ENCODE results near the gene NLGN1.
"Not testable (repeated sequence)": the region's sequence is repeated elsewhere in the genome, so short reads cannot be mapped to it uniquely, and the experiment has no call there.

NLGN1 gene

GRCh38 chr3:173430576-173430975 is 33.0 kb downstream of the NLGN1 start:
- no peak for DNase-seq

DNA sequence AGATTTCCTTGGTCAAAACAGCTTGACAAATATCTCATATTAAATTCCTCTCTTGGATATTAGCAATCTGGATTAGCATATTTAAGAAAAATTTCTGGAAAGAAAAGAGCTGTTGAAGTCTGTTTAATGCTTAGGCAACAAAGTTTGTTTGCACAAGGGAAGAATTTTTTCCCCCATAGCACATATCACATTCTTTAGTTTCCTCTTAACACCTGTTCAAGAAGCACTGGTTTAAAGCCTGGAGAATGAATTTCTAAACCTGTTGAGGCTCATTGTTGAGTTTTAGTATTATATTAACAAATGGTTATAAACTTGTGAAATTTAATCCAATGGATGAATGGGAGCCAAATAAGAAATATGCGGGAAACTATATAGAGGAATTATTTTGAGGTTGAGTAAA is 41.5 kb downstream of the NLGN1 start:
- no peak for DNase-seq

- no peak for DNase-seq
Measured at GRCh38 chr3:173440514-173440913, 43.0 kb downstream of the NLGN1 start.

GRCh38 chr3:173451561-173451960 is 54.0 kb downstream of the NLGN1 start:
- not testable (repeated sequence) for DNase-seq

DNA sequence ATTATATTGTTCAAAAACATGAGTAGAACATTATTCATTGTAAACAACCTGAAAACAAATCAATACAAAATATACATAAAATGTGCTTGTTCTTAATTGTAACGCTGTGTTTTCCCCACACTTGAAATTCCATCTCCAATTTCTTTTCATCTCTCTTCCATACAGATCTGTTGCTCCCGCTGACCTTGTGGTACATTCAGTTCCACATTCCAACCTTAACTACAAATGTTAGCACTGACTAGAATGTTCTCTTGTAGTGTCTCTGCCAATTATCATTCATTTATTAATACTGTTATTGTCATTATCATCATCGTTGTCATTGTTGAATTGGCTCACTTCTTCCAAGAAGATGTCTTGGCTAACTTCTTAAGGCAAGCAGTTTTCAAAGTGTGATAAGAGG is 65.7 kb downstream of the NLGN1 start:
- no peak for DNase-seq

DNA sequence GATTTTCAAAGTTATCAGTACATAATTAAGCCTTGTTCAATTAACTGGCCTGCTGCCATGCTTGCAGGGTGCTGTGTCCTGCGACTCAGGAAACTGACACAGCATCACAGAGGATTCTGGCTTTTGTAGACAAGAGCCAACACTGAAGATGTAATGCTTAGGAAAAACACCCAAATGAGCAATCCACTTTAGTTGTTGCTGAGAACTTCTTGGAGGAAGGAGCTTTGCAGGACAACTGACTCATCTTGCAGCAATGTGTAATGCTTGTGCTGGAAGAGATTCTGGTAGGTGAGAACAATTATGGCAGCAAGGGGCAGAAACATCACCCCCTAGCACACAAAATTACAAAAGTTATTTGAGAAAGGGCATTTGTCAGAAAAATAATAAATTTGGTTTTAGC is 67.6 kb downstream of the NLGN1 start:
- DNase-seq = no peak

DNA sequence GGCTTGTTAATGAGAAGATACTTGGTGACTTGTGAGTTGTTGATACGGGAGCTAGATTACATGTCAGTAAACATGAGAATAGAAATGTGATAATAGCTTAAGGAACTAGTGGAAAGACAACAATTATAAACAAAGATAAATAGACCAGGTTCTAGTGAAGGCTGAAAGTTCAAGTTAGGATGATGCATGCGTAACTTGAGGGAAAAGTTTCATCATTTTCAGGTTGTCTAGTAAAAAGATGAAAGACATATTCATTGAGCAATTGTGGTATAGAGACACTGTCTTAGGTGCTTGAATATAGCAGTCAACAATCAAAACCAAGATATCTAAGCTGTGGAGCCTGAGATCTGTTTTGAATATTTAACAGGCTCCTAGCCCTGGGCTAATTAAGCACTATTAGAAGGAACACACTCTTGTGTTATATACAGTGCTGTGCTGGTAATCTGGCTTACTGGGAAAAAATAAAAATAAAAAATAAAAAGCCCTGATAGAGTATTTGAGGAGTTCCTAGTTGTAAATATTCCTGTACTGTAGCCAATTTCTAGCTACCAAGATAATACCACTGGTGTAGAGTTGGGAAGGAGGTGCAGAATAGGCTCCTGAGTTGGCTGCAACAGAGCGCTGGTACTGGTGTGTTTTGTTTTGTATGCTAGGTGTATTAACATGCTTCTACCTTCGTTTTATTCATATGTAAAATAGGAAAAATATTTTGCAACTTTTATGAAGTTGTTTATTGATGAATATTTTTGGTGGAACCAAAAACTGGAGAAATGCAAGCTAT is 68.5 kb downstream of the NLGN1 start:
- no peak for DNase-seq

- no peak for DNase-seq
Measured at GRCh38 chr3:173467501-173467900, 70.0 kb downstream of the NLGN1 start.

- no peak for DNase-seq
Measured at GRCh38 chr3:173473237-173473636, 75.7 kb downstream of the NLGN1 start.

DNA sequence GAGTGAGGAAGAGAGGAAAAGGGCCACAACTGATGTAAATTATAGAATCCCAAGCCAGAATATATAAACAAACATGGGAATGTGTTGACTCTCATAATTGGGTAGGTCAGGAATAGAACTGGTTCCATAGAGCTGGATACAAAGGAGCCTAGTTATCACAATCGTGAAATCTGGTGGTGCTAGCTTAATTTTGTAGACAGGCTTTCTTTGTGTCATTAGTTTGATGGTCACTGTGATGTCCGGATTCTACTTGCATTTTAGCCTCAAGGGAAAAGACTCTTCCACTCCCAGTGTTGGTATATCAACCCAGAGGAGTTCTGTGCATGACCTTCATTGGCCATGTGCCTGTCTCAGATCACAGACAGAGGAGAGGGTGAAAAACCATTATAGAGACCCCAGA is 81.8 kb downstream of the NLGN1 start:
- DNase-seq = no peak

DNA sequence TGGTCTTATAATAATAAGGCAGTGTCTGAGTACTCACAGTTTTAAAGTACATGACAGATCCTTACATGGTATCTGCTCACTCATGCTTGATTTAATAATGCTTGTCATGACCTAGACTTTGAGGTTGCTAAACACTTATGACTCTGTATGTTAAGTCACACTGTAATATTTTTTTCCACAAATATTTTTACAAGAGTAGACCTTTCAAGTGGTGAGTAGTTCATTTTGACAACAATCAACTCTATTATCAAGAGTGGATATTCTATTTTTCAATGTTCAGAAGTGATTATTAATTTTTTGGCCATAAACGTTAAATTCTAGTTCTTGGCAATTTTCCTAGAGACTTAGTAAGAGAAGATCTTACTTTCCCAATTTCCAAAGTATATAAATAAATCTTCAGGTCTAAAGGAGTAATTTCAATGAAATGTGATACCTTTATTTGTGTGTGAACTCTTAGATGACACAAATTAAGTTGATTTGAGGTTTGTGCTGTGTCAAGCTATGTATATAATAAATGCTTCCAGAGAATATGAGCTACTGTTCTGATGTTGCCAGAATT is 104.5 kb downstream of the NLGN1 start:
- no peak for DNase-seq

- no peak for DNase-seq
Measured at GRCh38 chr3:173502983-173503568, 105.5 kb downstream of the NLGN1 start.

GRCh38 chr3:173510565-173510964 is 113.0 kb downstream of the NLGN1 start:
- no peak for DNase-seq

GRCh38 chr3:173513123-173513522 is 115.6 kb downstream of the NLGN1 start:
- no peak for DNase-seq

DNA sequence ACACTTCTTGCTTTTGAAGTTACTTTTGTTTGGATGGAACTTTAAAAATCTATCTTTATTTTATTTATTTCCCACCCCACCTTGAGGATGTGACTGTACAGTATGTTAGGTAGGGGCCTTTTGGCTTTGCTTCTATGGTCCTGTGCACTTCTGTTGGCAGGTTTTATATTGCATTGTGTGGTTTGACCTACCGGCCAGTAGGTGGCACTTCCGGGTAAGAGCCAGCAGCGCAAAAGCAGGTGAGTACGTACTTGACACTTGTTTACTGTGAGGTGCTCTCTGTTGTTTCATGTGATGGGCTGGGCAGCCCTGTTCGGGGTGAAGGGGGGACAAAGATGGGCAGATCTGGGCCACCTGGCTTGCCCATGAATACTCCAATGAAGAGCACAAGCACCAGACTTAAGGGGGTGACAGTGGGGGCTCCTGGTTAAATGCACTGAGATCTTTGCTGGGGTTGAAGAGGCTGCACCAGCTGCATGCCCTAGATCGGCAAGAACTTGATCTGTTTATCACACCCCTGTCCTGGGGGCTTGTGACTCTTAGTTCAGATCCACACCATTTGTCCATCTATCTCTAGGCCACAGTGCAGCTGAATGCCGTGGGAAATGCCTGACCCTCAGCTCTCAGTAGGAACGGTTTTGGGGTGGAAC is 131.6 kb downstream of the NLGN1 start:
- no peak for DNase-seq

DNA sequence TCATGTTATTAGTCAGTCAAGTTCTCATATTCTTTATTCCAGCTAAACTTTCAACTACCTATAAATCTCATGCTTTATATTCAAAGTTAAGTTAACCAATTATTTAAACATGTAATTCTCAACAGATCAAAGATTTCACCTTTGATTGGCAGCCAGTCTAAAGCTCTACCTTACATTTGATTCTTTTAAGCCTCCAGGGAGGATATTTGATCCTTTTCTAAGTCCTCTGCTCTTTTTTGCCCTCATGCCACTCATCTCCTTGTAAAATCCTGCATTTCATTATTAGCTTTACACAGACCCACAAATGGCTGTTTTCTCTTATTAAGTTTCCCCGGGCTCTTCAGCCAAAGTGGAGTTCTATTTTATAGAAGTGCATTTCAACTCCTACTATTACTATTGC is 134.1 kb downstream of the NLGN1 start:
- DNase-seq = no peak

GRCh38 chr3:173538410-173538809 is 140.9 kb downstream of the NLGN1 start:
- DNase-seq = no peak

GRCh38 chr3:173545590-173545989 is 148.0 kb downstream of the NLGN1 start:
- not testable (repeated sequence) for DNase-seq

DNA sequence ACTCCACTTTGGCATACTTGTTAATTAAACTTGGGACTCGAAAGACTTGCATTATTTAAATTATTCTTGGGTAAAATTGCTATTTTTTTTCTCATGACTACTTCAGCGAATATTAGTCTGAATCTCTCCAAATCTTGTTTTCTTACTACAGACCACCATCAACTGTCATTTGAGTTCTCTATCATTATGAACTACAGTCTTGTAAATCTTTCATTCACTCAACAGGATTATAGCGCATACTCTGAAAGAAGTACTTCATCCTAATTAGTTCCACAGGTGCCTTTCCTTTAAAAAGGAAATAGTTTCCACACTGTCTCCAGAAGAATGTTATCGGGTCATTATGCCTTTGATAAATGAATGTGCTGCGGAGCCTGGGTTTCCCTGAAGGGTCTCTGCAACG is 149.5 kb downstream of the NLGN1 start:
- no peak for DNase-seq

- no peak for DNase-seq
Measured at GRCh38 chr3:173548261-173548660, 150.7 kb downstream of the NLGN1 start.

DNA sequence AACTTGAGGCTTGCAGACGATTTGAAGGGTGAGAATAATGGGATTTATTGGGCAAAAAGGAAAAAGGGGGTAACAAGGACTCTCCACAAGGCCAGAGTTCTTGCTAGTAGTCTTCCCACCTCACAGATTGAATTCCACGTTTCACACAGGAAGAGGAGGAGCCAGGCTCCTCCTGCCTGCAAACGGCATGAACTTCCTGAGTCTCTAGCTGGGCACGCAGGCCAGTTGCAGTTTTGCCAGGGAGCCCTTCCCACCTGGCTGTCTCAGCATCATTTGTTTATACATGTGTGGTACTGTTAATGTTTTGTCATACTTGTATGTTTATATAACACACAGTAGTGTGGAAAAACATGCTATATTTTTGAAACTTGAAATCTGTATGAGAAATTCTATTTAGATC is 155.0 kb downstream of the NLGN1 start:
- DNase-seq = no peak

DNA sequence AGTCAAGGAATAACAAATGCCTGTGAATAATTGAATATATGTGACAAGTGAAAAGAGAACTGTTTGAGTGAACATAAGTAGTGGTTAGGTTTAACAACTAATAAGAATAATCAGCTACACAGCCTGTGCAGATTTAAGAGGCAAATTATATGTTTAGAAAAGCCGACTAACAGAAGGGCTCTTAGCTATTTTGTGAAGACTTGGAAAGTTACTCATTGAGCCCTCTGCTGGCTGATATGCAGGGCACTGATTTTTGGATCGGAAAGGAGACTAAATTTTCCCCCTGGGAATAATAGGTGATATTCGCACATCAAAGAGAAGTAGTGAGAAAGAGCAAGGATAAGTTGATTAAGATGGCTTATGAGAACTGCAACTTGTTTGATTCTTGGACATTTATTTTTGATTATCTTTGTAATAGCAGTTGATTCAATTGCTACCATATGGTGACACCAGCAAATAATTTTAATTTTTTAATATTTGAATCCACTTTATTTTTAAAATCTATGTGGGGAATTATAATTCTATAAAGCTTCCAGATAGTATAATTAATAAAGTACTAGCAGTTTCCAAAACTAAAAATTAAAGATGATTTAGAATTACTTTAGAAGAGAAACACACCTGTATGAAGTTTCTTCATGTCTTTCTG is 156.2 kb downstream of the NLGN1 start:
- no peak for DNase-seq

DNA sequence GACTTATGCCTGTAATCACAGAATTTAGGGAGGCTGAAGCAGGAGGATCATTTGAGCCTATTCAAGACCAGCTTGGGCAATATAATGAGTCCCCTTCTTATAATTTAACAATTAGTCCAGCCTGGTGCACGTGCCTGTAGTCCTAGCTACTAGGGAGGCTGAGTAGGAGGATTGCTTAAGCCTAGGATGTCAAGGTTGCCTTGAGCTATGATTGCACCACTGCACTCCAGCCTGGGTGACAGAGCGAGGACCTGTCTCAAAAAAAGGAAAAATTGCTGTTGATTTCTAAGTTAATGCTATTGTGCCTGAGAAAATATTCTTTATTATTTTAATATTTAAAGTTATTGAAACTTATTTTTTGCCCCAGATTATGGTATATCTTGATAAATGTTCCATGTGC is 159.0 kb downstream of the NLGN1 start:
- DNase-seq = no peak

DNA sequence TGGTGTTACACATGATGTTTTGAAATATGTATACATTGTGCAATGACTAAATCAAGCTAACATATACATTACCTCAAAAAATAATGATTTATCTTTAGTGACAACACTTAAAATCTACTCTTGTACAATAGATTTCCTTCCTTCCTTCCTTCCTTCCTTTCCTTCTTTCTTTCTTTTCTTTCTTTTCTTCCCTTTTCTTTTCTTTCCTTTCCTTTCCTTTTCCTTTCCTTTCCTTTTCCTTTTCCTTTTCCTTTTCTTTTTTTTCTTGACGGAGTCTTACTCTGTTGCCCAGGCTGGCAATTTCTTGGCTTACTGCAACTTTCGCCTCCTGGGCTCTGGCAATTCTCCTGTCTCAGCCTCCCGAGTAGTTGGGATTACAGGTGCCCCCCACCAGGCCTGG is 170.5 kb downstream of the NLGN1 start:
- DNase-seq = no peak
